GM23248 (cell line): ENCODE results near the gene GHRH.

Experiments used
- EZH2 ChIP-seq: fragments of 200-600 bp; sonication (generic); IDR thresholded peaks from 2 replicates; pipeline ENCODE4 v1.6.1; 2018; ENCODE audit warnings: antibody characterized with exemption, mild to moderate bottlenecking; ENCODE audit not compliant: insufficient read depth, poor library complexity, severe bottlenecking
- EZH2phosphoT487 ChIP-seq: fragments of 200-600 bp; sonication (generic); IDR thresholded peaks from 2 replicates; pipeline ENCODE4 v1.6.1; 2018; ENCODE audit warnings: antibody characterized with exemption, moderate library complexity, mild to moderate bottlenecking, low read depth; ENCODE audit not compliant: insufficient read depth

DNA sequence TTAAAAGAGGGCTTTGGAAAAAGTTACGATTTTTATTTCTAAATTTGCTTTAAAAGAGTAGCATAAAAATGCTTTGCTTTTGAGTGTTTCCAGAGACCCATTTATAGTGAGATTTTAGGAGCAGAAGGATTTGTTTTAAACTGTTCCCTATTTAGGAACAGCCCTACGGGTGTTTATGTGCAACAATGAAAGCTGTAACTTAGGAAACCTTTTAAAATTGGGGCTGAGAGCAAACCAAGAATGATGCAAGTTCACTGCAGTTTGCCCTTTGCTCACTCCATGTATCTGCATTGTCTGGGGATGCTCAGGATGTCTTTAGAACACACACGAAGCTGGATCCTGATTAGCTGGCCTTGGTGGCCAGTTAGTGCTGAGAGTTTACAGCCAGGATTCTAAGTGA lies 40.9 kb downstream of the GHRH start:
- no peak for TF ChIP-seq EZH2
- no peak for TF ChIP-seq EZH2phosphoT487
